ENCODE data around the gene SP3.

Gene SP3

DNA sequence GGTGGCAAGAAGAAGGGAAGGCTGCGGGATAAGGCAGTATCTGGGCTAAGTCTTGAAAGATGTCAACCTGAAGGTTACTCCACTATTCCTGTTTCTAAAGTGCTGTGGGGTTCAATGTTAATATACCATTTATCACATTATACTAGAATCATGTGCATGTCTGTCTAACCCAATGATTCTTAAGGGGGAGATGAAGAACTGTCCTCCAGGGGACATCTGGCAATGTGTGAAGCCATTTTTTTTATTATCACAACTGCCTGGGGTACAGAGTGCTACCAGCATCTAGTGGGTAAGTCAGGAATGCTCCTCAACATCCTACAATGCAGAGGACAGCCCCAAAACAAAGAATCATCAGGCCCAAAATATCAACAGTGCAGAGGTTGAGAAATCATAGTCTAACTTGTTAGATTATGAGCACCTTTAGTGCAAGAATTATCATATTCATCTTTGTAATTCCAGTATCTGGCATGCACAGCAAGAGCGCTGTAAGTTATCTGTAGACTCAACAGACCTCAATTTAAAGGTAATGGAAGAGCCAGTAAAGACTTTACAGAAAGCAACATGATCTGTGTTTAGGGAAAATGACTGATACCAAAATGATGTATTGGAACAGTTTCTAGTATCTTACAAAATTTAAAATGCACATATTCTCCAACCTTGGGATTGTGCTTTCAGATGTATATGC lies 26.3 kb downstream of the SP3 start:
- Histone ChIP-seq H4K12ac (ENCODE audit: low read depth, low read length) (no peak overlapping the region), H3K14ac (ENCODE audit: low read length) (no peak overlapping the region), H3K23ac (ENCODE audit: low read length) (no peak overlapping the region), H3K9me3 (ENCODE audit: insufficient read depth, low read depth, low read length) (no peaks in the 10 kb centered on the region), H3K36me3 (ENCODE audit: control insufficient read depth in 1 of 2, insufficient read depth in 2 of 2, low read length in 2 of 2) (peaks cover 2 to 5% of the 10 kb centered on the region in 2 experiments), H3K4me2 (ENCODE audit: low read length) (no peak overlapping the region), H2AFZ (ENCODE audit: insufficient read depth, low read length, poor library complexity) (no peak overlapping the region), H3K27ac (ENCODE audit: low read depth, low read length) (no peak overlapping the region), H4K91ac (ENCODE audit: low read depth, low read length) (no peak overlapping the region), H2BK12ac (ENCODE audit: low read length) (no peak overlapping the region), H3K18ac (ENCODE audit: low read length) (no peak overlapping the region), H3K4me3 (ENCODE audit: low read depth, low read length) (no peak overlapping the region), H3K4me1 (ENCODE audit: control insufficient read depth in 1 of 2, insufficient read depth in 2 of 2, low read length in 2 of 2) (peaks cover 2 to 4% of the 10 kb centered on the region in 2 experiments), H2BK120ac (ENCODE audit: insufficient read depth, low read length, poor library complexity) (no peak overlapping the region), H2BK5ac (ENCODE audit: low read depth, low read length, poor library complexity) (no peak overlapping the region), H3K4ac (ENCODE audit: low read depth, low read length) (peak overlapping the region; percentile 93), H3K79me1 (ENCODE audit: low read length) (peaks cover 3% of the 10 kb centered on the region), H3K27me3 (ENCODE audit: insufficient read depth, low read length) (no peaks in the 10 kb centered on the region), H4K8ac (ENCODE audit: low read depth, low read length) (no peak overlapping the region), H3K9ac (ENCODE audit: low read length) (no peak overlapping the region), H2AK5ac (ENCODE audit: low read length) (no peak overlapping the region), H3K79me2 (ENCODE audit: control insufficient read depth, insufficient read depth, low read length, poor library complexity) (peaks cover 11% of the 10 kb centered on the region)
- WGBS (ENCODE audit: extremely low coverage, insufficient coverage, insufficient read length) = no CpG with 5 or more reads among the region's 2 CpGs
- peak in 1 of 2 donors; percentile 34 for DNase-seq

DNA sequence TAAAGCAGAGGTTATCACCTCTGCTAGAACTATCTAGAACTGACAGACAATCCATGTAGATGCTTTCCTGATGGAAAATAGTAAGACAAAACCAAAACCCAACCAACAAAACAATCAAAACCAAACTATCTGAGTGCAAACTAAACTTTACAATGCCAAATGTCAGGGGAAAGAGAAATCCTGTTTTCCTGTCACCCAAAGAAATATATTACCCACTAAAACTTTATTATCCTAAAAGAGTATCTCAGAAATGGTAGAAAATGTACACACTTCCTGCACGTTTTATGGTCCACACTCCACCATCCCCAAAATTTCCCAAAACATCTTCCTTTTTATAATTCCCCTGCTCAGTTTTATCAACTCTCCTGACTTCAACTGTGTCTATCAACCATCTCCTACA lies 29.9 kb downstream of the SP3 start:
- Histone ChIP-seq H3K4me1 (ENCODE audit: control insufficient read depth in 1 of 2, insufficient read depth in 2 of 2, low read length in 2 of 2) (peaks cover 0 to 4% of the 10 kb centered on the region in 2 experiments), H3K4ac (ENCODE audit: low read depth, low read length) (peak overlapping the region; percentile 75), H3K4me3 (ENCODE audit: low read depth, low read length) (no peak overlapping the region), H4K8ac (ENCODE audit: low read depth, low read length) (no peak overlapping the region), H3K27me3 (ENCODE audit: insufficient read depth, low read length) (no peaks in the 10 kb centered on the region), H4K91ac (ENCODE audit: low read depth, low read length) (no peak overlapping the region), H3K9me3 (ENCODE audit: insufficient read depth, low read depth, low read length) (no peaks in the 10 kb centered on the region), H2AFZ (ENCODE audit: insufficient read depth, low read length, poor library complexity) (no peak overlapping the region), H2BK5ac (ENCODE audit: low read depth, low read length, poor library complexity) (no peak overlapping the region), H3K9ac (ENCODE audit: low read length) (no peak overlapping the region), H3K23ac (ENCODE audit: low read length) (no peak overlapping the region), H3K27ac (ENCODE audit: low read depth, low read length) (no peak overlapping the region), H2AK5ac (ENCODE audit: low read length) (no peak overlapping the region), H3K4me2 (ENCODE audit: low read length) (no peak overlapping the region), H3K79me1 (ENCODE audit: low read length) (no peaks in the 10 kb centered on the region), H3K36me3 (ENCODE audit: control insufficient read depth in 1 of 2, insufficient read depth in 2 of 2, low read length in 2 of 2) (peaks cover 8 to 12% of the 10 kb centered on the region in 2 experiments), H4K12ac (ENCODE audit: low read depth, low read length) (no peak overlapping the region), H2BK12ac (ENCODE audit: low read length) (no peak overlapping the region), H2BK120ac (ENCODE audit: insufficient read depth, low read length, poor library complexity) (no peak overlapping the region), H3K18ac (ENCODE audit: low read length) (no peak overlapping the region), H3K79me2 (ENCODE audit: control insufficient read depth, insufficient read depth, low read length, poor library complexity) (peaks cover 8% of the 10 kb centered on the region), H3K14ac (ENCODE audit: low read length) (no peak overlapping the region)
- DNase-seq = no peak
- 100% methylated on average over 1 of the region's 1 CpG for WGBS (ENCODE audit: extremely low coverage, insufficient coverage, insufficient read length)

DNA sequence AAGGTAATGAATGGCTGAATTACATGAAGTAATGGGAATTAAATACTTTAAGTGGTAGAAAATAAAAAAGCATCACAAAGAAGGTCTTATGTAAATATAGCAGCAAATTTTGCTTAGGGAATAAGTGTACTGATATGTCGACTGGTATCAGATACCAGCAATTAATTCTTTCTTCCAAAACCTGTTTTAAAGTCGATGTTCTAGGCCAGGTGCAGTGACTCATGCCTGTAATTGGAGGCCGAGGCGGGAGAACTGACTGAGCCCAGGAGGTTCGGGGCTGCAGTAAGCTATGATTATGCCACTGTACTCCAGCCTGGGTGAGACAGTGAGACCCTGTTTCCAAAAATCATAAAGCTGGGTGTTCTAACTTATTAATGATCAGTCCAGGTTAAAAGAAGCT lies 30.3 kb downstream of the SP3 start:
- Histone ChIP-seq H2AK5ac (ENCODE audit: low read length) (no peak overlapping the region), H3K4ac (ENCODE audit: low read depth, low read length) (peak overlapping the region; percentile 97), H2AFZ (ENCODE audit: insufficient read depth, low read length, poor library complexity) (no peak overlapping the region), H3K14ac (ENCODE audit: low read length) (no peak overlapping the region), H3K27me3 (ENCODE audit: insufficient read depth, low read length) (no peaks in the 10 kb centered on the region), H3K23ac (ENCODE audit: low read length) (no peak overlapping the region), H3K79me2 (ENCODE audit: control insufficient read depth, insufficient read depth, low read length, poor library complexity) (peaks cover 8% of the 10 kb centered on the region), H3K36me3 (ENCODE audit: control insufficient read depth in 1 of 2, insufficient read depth in 2 of 2, low read length in 2 of 2) (peaks cover 8 to 12% of the 10 kb centered on the region in 2 experiments), H3K9ac (ENCODE audit: low read length) (no peak overlapping the region), H3K18ac (ENCODE audit: low read length) (no peak overlapping the region), H3K4me1 (ENCODE audit: control insufficient read depth in 1 of 2, insufficient read depth in 2 of 2, low read length in 2 of 2) (no peaks in the 10 kb centered on the region), H2BK5ac (ENCODE audit: low read depth, low read length, poor library complexity) (no peak overlapping the region), H2BK12ac (ENCODE audit: low read length) (no peak overlapping the region), H3K4me3 (ENCODE audit: low read depth, low read length) (no peak overlapping the region), H3K27ac (ENCODE audit: low read depth, low read length) (no peak overlapping the region), H4K8ac (ENCODE audit: low read depth, low read length) (no peak overlapping the region), H3K9me3 (ENCODE audit: insufficient read depth, low read depth, low read length) (no peaks in the 10 kb centered on the region), H4K91ac (ENCODE audit: low read depth, low read length) (no peak overlapping the region), H4K12ac (ENCODE audit: low read depth, low read length) (no peak overlapping the region), H3K79me1 (ENCODE audit: low read length) (no peaks in the 10 kb centered on the region), H3K4me2 (ENCODE audit: low read length) (no peak overlapping the region), H2BK120ac (ENCODE audit: insufficient read depth, low read length, poor library complexity) (no peak overlapping the region)
- WGBS (ENCODE audit: extremely low coverage, insufficient coverage, insufficient read length) = no CpG with 5 or more reads among the region's 5 CpGs
- peak; percentile 66 to 74 for DNase-seq

DNA sequence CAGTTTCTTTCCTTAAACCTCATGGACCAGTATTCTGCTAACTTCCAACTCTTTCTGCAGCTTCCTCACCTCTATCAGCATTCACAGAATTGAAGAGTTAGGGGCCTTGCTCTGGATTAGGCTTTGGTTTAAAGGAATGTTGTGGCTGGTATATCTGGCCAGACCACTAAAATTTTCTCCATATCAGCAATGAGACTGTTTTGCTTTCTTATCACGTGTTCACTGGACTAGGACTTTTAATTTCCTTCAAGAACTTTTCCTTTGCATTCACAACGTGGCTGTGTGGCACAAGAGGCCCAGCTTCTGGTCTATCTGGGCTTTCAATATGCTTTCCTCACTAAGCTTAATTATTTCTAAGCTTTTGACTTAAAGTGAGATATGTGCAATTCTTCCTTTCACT lies 33.4 kb downstream of the SP3 start:
- Histone ChIP-seq H2AFZ (ENCODE audit: insufficient read depth, low read length, poor library complexity) (no peak overlapping the region), H3K4me3 (ENCODE audit: low read depth, low read length) (no peak overlapping the region), H2BK12ac (ENCODE audit: low read length) (no peak overlapping the region), H3K79me1 (ENCODE audit: low read length) (no peaks in the 10 kb centered on the region), H3K9ac (ENCODE audit: low read length) (no peak overlapping the region), H2BK120ac (ENCODE audit: insufficient read depth, low read length, poor library complexity) (no peak overlapping the region), H3K79me2 (ENCODE audit: control insufficient read depth, insufficient read depth, low read length, poor library complexity) (peaks cover 11% of the 10 kb centered on the region), H3K4me1 (ENCODE audit: control insufficient read depth in 1 of 2, insufficient read depth in 2 of 2, low read length in 2 of 2) (no peaks in the 10 kb centered on the region), H3K23ac (ENCODE audit: low read length) (no peak overlapping the region), H3K14ac (ENCODE audit: low read length) (no peak overlapping the region), H3K27me3 (ENCODE audit: insufficient read depth, low read length) (no peaks in the 10 kb centered on the region), H3K9me3 (ENCODE audit: insufficient read depth, low read depth, low read length) (no peaks in the 10 kb centered on the region), H4K12ac (ENCODE audit: low read depth, low read length) (no peak overlapping the region), H4K91ac (ENCODE audit: low read depth, low read length) (no peak overlapping the region), H3K27ac (ENCODE audit: low read depth, low read length) (no peak overlapping the region), H3K36me3 (ENCODE audit: control insufficient read depth in 1 of 2, insufficient read depth in 2 of 2, low read length in 2 of 2) (peaks cover 8 to 13% of the 10 kb centered on the region in 2 experiments), H2BK5ac (ENCODE audit: low read depth, low read length, poor library complexity) (no peak overlapping the region), H4K8ac (ENCODE audit: low read depth, low read length) (no peak overlapping the region), H3K18ac (ENCODE audit: low read length) (no peak overlapping the region), H2AK5ac (ENCODE audit: low read length) (no peak overlapping the region), H3K4ac (ENCODE audit: low read depth, low read length) (no peak overlapping the region), H3K4me2 (ENCODE audit: low read length) (no peak overlapping the region)
- WGBS (ENCODE audit: extremely low coverage, insufficient coverage, insufficient read length) = no CpG with 5 or more reads among the region's 2 CpGs
- DNase-seq = no peak

All from trophoblast cell (in vitro differentiated cells and primary cell).